Stimulated activated CD8-positive, alpha-beta memory T cell treated with anti-CD3 and anti-CD28 coated beads, Interleukin-7, amount 100 ng/mL, for 48 hours (primary cell): Measurements from ENCODE around the gene FN3KRP.
"Not testable (repeated sequence)": the region's sequence is repeated elsewhere in the genome, so short reads cannot be mapped to it uniquely, and the experiment has no call there.

ENCODE experiments used
- DNase-seq, 2 donors: peaks; one replicate each; pipeline ENCODE4 v3.0.0-alpha.2; 2020; ENCODE audit warnings: low read depth in 1 of 2; ENCODE audit errors: extremely low read depth in 1 of 2

FN3KRP gene

GRCh38 chr17:82774456-82774855 is 58.0 kb downstream of the FN3KRP start:
- not testable (repeated sequence) for DNase-seq

GRCh38 chr17:82775001-82775823 is 58.7 kb downstream of the FN3KRP start:
- DNase-seq, result no peak

- no peak for DNase-seq
These were observed 59.9 kb downstream of the FN3KRP start for GRCh38 chr17:82776454-82776853.
